Activated T-helper 1 cell treated with anti-CD3 and anti-CD28 coated beads, Interleukin-12 subunit alpha, Interleukin-12 subunit beta, Interleukin-2, Interleukin-4 antibody, amounts not matched to agents 30 ng/mL and 10 ng/mL and 1 ng/mL, durations not matched to agents 14 hours and 24 hours and 36 hours (primary cell): ENCODE results near the gene IGF2R. TPM values are rescaled to one million over a fixed set of nuclear protein-coding genes. Genes with fewer than 3 reads are reported as not detected.

Source experiments
- DNase-seq: peaks from one replicate; pipeline ENCODE4 v3.0.0; 2021; ENCODE audit warnings: low spot score
- H3K27ac Mint-ChIP-seq: one replicate; pipeline ENCODE4 v1.8.0; 2021; ENCODE audit warnings: mild to moderate bottlenecking, mixed read lengths
- H3K27me3 Mint-ChIP-seq: one replicate; pipeline ENCODE4 v1.8.0; 2022; ENCODE audit warnings: mild to moderate bottlenecking, moderate library complexity, mixed read lengths; ENCODE audit not compliant: insufficient read depth
- H3K36me3 Mint-ChIP-seq: one replicate; pipeline ENCODE4 v1.8.0; 2021; ENCODE audit warnings: low read depth, mixed read lengths
- H3K4me1 Mint-ChIP-seq: one replicate; pipeline ENCODE4 v1.8.0; 2021; ENCODE audit warnings: low read depth, mixed read lengths
- H3K4me3 Mint-ChIP-seq: one replicate; pipeline ENCODE4 v1.8.0; 2021; ENCODE audit warnings: mild to moderate bottlenecking, moderate library complexity, mixed read lengths
- H3K9me3 Mint-ChIP-seq: one replicate; pipeline ENCODE4 v1.8.0; 2021; ENCODE audit warnings: mixed read lengths
- intact Hi-C: fragments of 100-400 bp; cut with micrococcal nuclease; formaldehyde crosslinking; loops from one replicate; pipeline ENCODE4 v1.15.1; 2024
- total RNA-seq: library from RNA; stranded (reverse); gene quantifications from 2 replicates; pipeline ENCODE4 v1.2.3, GENCODE V29; 2022

Gene IGF2R
- total RNA-seq, 1 donor from 2014 or later = 126 TPM

DNA sequence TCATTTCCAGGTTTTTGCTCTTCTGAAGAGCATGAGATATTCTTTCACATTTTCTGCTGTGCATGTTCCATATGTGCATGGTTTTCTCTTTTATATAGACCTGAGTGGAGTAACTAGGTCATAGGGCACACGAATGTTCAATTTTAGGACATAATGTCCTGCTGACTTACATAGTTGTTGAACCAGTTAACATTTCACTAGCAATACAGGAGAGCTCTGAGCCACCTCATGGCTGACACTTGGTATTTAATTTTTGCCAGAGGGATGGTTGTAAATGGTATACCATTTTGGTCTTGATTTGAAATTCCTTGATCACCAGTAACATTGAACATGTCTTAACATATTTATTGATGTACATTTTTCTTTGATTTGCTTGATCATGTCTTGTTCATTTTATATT lies 38.3 kb downstream of the IGF2R start:
- Mint-ChIP-seq H3K27me3 (no peaks in the 10 kb centered on the region), H3K27ac (no peak overlapping the region), H3K36me3 (peaks cover 54% of the 10 kb centered on the region), H3K4me1 (peaks cover 62% of the 10 kb centered on the region), H3K4me3 (no peak overlapping the region), H3K9me3 (no peaks in the 10 kb centered on the region)
- intact Hi-C loops = no loop called here
- DNase-seq = no peak

- intact Hi-C loops = no loop called here
- Mint-ChIP-seq H3K27ac (no peak overlapping the region), H3K27me3 (no peaks in the 10 kb centered on the region), H3K4me3 (no peak overlapping the region), H3K36me3 (peaks cover 54% of the 10 kb centered on the region), H3K9me3 (no peaks in the 10 kb centered on the region), H3K4me1 (peaks cover 59% of the 10 kb centered on the region)
- DNase-seq = no peak
Observed at GRCh38 chr6:160007611-160008010, 38.7 kb downstream of the IGF2R start.

GRCh38 chr6:160010067-160010466 lies 41.2 kb downstream of the IGF2R start:
- Mint-ChIP-seq H3K27me3 (no peaks in the 10 kb centered on the region), H3K4me1 (peaks cover 62% of the 10 kb centered on the region), H3K4me3 (no peak overlapping the region), H3K27ac (no peak overlapping the region), H3K9me3 (no peaks in the 10 kb centered on the region), H3K36me3 (peaks cover 53% of the 10 kb centered on the region)
- DNase-seq = no peak
- intact Hi-C loops = loop anchor here (10.0 kb wide), 1 partner anchor 145 kb away; no protein-coding TSS in a partner anchor

- H3K27me3 Mint-ChIP-seq = no peaks in the 10 kb centered on the region
- H3K36me3 Mint-ChIP-seq = peaks cover 68% of the 10 kb centered on the region
- peak overlapping the region; percentile 98 for H3K27ac Mint-ChIP-seq
- intact Hi-C loops = loop anchor here (10.0 kb wide), 1 partner anchor 149 kb away; no protein-coding TSS in a partner anchor
- H3K4me3 Mint-ChIP-seq = peak overlapping the region; percentile 75
- peaks cover 80% of the 10 kb centered on the region for H3K4me1 Mint-ChIP-seq
- DNase-seq = peak; percentile 22
- no peaks in the 10 kb centered on the region for H3K9me3 Mint-ChIP-seq
Observed at GRCh38 chr6:160013987-160014868, 45.3 kb downstream of the IGF2R start.

GRCh38 chr6:160014869-160015182 lies 45.9 kb downstream of the IGF2R start:
- Mint-ChIP-seq H3K4me3 (peak overlapping the region; percentile 75), H3K27ac (peak overlapping the region; percentile 98), H3K4me1 (peaks cover 86% of the 10 kb centered on the region), H3K27me3 (no peaks in the 10 kb centered on the region), H3K9me3 (peaks cover 2% of the 10 kb centered on the region), H3K36me3 (peaks cover 72% of the 10 kb centered on the region)
- DNase-seq = no peak
- intact Hi-C loops = loop anchor here (10.0 kb wide), 1 partner anchor 150 kb away; no protein-coding TSS in a partner anchor

- H3K36me3 Mint-ChIP-seq = peaks cover 74% of the 10 kb centered on the region
Observed at GRCh38 chr6:160015778-160016684, 47.1 kb downstream of the IGF2R start.

GRCh38 chr6:160022101-160022500 lies 53.2 kb downstream of the IGF2R start:
- peaks cover 40% of the 10 kb centered on the region for H3K36me3 Mint-ChIP-seq
- H3K27me3 Mint-ChIP-seq = no peaks in the 10 kb centered on the region
- H3K27ac Mint-ChIP-seq = no peak overlapping the region
- peaks cover 38% of the 10 kb centered on the region for H3K4me1 Mint-ChIP-seq
- no peak for DNase-seq
- peaks cover 5% of the 10 kb centered on the region for H3K9me3 Mint-ChIP-seq
- intact Hi-C loops = no loop called here
- H3K4me3 Mint-ChIP-seq = no peak overlapping the region

More at GRCh38 chr6:160015778-160016684, 47.1 kb downstream of the IGF2R start:
- peak; percentile 64 for DNase-seq
- intact Hi-C loops = loop anchor here (1.0 to 10.0 kb wide), 9 partner anchors 17 to 446 kb away; partner anchors contain the start of gene MRPL18
- Mint-ChIP-seq H3K27ac (peak overlapping the region; percentile 98), H3K27me3 (no peaks in the 10 kb centered on the region), H3K4me3 (peak overlapping the region; percentile 75), H3K4me1 (peaks cover 86% of the 10 kb centered on the region), H3K9me3 (peaks cover 5% of the 10 kb centered on the region)

DNA sequence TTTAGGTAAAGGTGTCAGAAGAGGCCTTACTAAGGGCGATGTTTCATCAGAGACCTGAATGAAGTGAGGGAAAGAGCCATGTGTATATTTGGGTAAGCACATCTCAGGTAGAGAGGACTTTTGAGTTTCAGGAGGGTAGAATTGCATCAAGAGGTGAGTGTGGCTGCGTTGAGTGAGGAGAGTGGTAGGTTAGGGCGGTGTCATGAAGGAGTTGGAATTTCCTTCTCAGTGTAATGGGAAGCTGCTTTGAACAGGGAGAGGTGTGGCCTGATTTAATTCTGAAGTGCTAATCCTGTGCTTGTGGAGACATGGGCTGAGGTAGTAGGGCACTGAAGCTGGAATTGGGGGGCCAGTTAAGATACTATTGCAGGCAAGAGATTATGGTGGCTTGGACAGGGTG lies 53.9 kb downstream of the IGF2R start:
- Mint-ChIP-seq H3K4me3 (no peak overlapping the region), H3K36me3 (peaks cover 40% of the 10 kb centered on the region), H3K9me3 (peaks cover 5% of the 10 kb centered on the region), H3K27ac (no peak overlapping the region), H3K4me1 (peaks cover 35% of the 10 kb centered on the region), H3K27me3 (no peaks in the 10 kb centered on the region)
- DNase-seq = no peak
- intact Hi-C loops = no loop called here

- peaks cover 34% of the 10 kb centered on the region for H3K36me3 Mint-ChIP-seq
- intact Hi-C loops = no loop called here
- peaks cover 5% of the 10 kb centered on the region for H3K9me3 Mint-ChIP-seq
- peaks cover 34% of the 10 kb centered on the region for H3K4me1 Mint-ChIP-seq
- H3K27me3 Mint-ChIP-seq = no peaks in the 10 kb centered on the region
- no peak overlapping the region for H3K4me3 Mint-ChIP-seq
- H3K27ac Mint-ChIP-seq = no peak overlapping the region
- DNase-seq = no peak
Observed at GRCh38 chr6:160024152-160024551, 55.3 kb downstream of the IGF2R start.

DNA sequence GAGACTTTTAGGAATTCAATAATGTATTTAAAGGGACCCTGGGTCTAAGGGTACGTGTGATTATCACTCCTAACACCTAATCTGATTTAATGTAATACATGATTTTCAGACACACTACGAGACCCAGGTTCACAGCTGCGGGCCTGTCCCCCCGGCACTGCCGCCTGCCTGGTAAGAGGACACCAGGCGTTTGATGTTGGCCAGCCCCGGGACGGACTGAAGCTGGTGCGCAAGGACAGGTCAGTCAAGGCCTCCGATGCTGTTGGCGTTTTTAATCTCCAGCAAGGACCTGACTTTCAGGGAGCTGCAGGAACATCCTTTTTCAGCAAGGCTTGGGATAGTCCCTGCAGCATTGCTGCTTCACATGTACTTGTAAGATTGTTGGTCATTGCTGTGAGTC lies 58.2 kb downstream of the IGF2R start:
- Mint-ChIP-seq H3K27me3 (no peaks in the 10 kb centered on the region), H3K4me3 (no peak overlapping the region), H3K4me1 (peaks cover 33% of the 10 kb centered on the region), H3K36me3 (peaks cover 33% of the 10 kb centered on the region), H3K27ac (no peak overlapping the region), H3K9me3 (no peaks in the 10 kb centered on the region)
- DNase-seq = no peak
- intact Hi-C loops = no loop called here

GRCh38 chr6:160027931-160028330 lies 59.0 kb downstream of the IGF2R start:
- H3K4me3 Mint-ChIP-seq = no peak overlapping the region
- H3K27ac Mint-ChIP-seq = peak overlapping the region; percentile 88
- no peaks in the 10 kb centered on the region for H3K9me3 Mint-ChIP-seq
- no peaks in the 10 kb centered on the region for H3K27me3 Mint-ChIP-seq
- intact Hi-C loops = no loop called here
- H3K4me1 Mint-ChIP-seq = peaks cover 34% of the 10 kb centered on the region
- H3K36me3 Mint-ChIP-seq = peaks cover 36% of the 10 kb centered on the region
- DNase-seq = no peak

DNA sequence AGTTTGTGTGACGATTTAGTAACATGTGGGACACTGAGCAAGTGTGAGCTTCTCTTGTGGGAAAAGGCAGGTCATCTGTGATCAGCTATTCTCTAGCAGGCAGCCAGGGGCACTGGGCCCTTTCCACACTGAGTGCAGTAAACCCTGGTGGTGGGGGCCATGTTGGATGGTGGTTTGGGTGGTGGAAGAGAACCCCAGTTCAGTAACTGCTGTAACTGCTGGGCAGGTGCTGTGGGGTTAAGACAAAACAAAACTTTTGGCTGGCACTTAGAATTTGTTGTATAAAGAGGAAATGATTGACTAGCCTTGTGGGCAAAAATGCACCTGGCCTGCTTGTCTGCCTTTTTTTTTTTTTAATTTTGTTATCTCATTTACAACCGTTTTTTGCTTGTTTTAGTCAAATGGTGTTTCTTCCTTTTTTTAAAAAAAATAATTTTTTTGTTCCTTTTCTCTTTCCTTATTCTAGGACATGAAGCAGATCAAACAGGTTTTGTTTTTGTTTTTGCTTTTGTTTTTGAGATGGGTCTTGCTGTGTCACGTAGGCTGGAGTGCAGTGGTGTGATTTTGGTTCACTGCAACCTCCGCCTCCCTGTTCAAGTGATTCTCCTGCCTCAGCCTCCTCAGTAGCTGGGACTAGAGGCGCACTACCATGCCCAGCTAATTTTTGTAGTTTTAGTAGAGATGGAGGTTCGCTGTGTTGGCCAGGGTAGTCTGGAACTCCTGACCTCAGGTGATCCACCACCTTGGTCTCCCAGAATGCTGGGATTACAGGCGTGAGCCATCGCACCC lies 59.8 kb downstream of the IGF2R start:
- H3K4me1 Mint-ChIP-seq = peaks cover 34% of the 10 kb centered on the region
- H3K9me3 Mint-ChIP-seq = no peaks in the 10 kb centered on the region
- peak overlapping the region; percentile 45 for H3K4me3 Mint-ChIP-seq
- peak overlapping the region; percentile 88 for H3K27ac Mint-ChIP-seq
- intact Hi-C loops = no loop called here
- H3K27me3 Mint-ChIP-seq = no peaks in the 10 kb centered on the region
- H3K36me3 Mint-ChIP-seq = peaks cover 43% of the 10 kb centered on the region
- peak; percentile 11 for DNase-seq
